Right lung (tissue), 10 donors: ENCODE measurements around the gene SLC9A8. TPM values are rescaled to one million over a fixed set of nuclear protein-coding genes. Genes with fewer than 3 reads are reported as not detected.
A peak's percentile ranks its signal among the peaks of the same experiment; 100 is the strongest.
"Not testable (repeated sequence)": the region's sequence is repeated elsewhere in the genome, so short reads cannot be mapped to it uniquely, and the experiment has no call there.

Source experiments
- DNase-seq, 2 donors: peaks; one replicate each; pipeline ENCODE4 v3.0.0-alpha.2; 2013
- long read RNA-seq, 8 donors: transcript quantifications; one replicate each; lab custom pipeline, GENCODE V29; 2026
- polyA plus RNA-seq, 5 donors: library from polyadenylated mRNA; unstranded; fragments of 120-200 nt; gene quantifications; one replicate each; pipeline versions ENCODE4 v1.2.1 to v1.2.3, GENCODE V29; 2013; ENCODE audit warnings: inconsistent platforms in 1 of 5, low replicate concordance in 1 of 5; ENCODE audit not compliant: insufficient read length in 5 of 5, insufficient read depth in 1 of 5

Gene SLC9A8
- 1 to 10 TPM; 7.4 to 9.2 (median 8.0) TPM for polyA plus RNA-seq
- long read RNA-seq, donor 1, full-length matches to known transcripts: 3 of 3 reads
- long read RNA-seq, donor 1, partial matches to known transcripts: 0 of 3 reads
- long read RNA-seq, donor 1, other reads (novel, unspliced or antisense): 0 of 3 reads
- long read RNA-seq, donor 2, full-length matches to known transcripts: 1 of 1 reads
- long read RNA-seq, donor 2, partial matches to known transcripts: 0 of 1 reads
- long read RNA-seq, donor 2, other reads (novel, unspliced or antisense): 0 of 1 reads
- long read RNA-seq, donor 3: 0 reads
- long read RNA-seq, donor 4, full-length matches to known transcripts: 1 of 1 reads
- long read RNA-seq, donor 4, partial matches to known transcripts: 0 of 1 reads
- long read RNA-seq, donor 4, other reads (novel, unspliced or antisense): 0 of 1 reads
- long read RNA-seq, donor 5, full-length matches to known transcripts: 1 of 1 reads
- long read RNA-seq, donor 5, partial matches to known transcripts: 0 of 1 reads
- long read RNA-seq, donor 5, other reads (novel, unspliced or antisense): 0 of 1 reads
- long read RNA-seq, donor 6: 0 reads
- long read RNA-seq, donor 7, full-length matches to known transcripts: 1 of 1 reads
- long read RNA-seq, donor 7, partial matches to known transcripts: 0 of 1 reads
- long read RNA-seq, donor 7, other reads (novel, unspliced or antisense): 0 of 1 reads
- long read RNA-seq, donor 8: 0 reads

DNA sequence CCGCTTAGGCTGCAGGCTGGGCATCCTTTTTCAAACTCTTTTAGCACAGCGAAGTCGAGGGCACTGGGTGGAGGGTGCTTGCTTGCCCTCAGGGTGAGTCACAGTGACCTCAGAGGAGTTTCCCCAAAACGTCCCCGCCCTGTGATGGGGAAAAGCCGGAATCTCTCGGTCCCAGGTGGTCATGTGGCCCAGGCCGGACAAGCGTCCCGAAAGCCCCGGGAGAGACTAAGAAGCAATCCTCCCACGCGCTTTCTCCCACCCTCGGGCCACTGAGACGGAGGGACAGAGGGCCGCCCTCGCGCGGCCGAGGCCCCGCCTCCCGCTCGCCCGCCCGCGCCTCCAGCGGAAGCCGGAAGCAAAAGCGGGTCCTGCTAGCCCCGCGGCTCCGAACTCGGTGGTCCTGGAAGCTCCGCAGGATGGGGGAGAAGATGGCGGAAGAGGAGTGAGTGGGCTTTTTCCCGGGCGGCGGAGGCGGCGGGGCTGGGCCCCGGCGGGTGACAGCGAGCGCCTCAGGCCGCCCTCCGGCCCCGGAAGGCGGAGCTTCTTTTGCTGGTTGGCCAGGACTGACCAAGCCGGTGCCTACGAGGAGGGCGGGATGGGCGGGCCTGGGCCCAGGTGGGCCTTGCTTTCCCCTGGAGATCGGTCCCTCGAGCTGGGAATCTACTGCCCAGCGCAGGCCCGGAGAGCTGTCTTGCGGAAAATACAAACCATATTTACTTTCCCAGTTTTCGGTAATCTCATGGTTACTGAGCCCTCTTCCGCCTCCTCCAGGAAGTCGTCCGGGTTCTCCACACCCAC lies at the start of gene SLC9A8:
Gene SLC9A8, plus strand, starts transcription at position 322 of the 798 bp plus-strand sequence. Its CDS starts 95 bp downstream, at position 417.
- DNase-seq: peak; percentile 89 to 92

GRCh38 chr20:49762940-49763766 lies 49.5 kb upstream of the SLC9A8 start:
- DNase-seq: no peak

- DNase-seq: no peak
Measured at GRCh38 chr20:49765413-49765736, 47.3 kb upstream of the SLC9A8 start.

DNA sequence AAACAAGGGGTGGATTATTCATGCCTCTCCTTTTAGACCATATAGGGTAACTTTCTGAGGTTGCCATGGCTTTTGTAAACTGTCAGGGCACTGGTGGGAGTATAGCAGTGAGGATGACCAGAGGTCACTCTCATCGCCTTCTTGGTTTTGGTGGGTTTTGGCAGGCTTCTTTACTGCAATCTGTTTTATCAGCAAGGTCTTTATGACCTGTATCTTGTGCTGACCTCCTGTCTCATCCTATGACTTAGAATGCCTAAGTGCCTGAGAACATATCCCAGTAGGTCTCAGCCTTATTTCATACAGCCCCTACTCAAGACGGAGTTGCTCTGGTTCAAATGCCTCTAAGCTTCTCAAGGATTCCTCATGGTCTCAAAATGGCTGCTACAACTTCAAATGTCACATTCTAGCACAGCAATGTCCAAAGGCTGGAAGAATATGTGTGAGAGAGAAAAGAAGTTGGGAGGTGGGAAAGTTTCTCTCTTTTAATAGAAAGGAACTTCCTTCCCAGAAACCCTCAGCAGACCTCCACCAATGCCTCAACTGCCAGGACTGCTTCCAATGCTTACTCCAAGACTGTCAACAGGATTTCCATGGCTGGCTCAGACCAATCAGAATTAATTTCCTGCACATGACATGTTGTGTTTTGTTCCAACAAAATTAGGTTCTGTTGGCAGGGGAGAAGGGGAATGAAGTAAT lies 46.6 kb upstream of the SLC9A8 start:
- no peak for DNase-seq

DNA sequence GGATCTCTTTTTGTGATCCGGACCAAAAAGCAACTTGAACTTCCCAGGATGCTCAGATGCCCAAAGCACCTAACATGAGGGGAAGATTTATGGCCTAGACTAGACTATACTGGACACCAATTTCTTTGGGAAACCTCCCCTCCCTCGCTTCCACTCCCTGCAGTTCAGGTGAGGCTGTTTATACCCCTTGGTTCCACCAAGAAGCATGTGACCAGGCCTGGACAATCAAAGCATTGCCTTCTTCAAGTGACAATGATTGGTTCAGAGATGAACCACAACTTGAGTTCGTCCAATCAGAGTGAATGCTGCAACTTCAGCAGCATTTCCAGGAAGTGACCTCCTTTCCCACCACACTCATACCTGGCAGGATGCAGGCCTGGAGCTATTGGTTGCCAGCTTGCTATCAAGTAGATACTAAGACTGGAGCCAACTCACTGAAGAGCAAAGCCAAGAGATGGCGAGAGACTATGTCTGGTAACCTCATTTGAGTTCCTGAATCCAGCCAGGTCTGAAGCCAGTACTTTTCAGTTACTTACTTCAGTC lies 45.6 kb upstream of the SLC9A8 start:
- no peak for DNase-seq

GRCh38 chr20:49768204-49769047 lies 44.2 kb upstream of the SLC9A8 start:
- DNase-seq: peak; percentile 47 to 48

- no peak for DNase-seq
Measured at GRCh38 chr20:49769048-49769581, 43.5 kb upstream of the SLC9A8 start.

DNA sequence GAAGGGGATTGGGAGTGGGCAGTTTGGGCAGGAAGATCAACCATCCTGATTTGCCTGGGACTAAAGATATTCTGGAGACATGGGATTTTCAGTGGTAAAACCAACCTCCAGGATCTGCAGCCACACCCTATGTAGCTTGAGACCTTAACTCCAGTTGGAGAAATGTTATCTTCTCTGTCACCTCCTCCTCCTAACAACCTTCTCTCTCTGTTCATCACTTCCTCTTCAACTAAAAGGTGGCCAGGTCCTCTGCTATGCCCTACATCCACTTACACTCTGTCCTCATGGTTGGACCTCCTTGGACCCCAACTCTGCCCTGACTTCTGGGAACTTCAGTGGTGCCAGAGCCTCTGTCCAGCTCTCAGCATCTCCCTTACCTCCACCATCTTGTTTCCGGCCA lies 42.0 kb upstream of the SLC9A8 start:
- DNase-seq: no peak

- DNase-seq: not testable (repeated sequence)
Measured at GRCh38 chr20:49774213-49774612, 38.4 kb upstream of the SLC9A8 start.

- DNase-seq: peak in 1 of 2 donors; percentile 23
Measured at GRCh38 chr20:49775229-49775693, 37.4 kb upstream of the SLC9A8 start.

- DNase-seq: no peak
Measured at GRCh38 chr20:49779972-49780371, 32.7 kb upstream of the SLC9A8 start.

DNA sequence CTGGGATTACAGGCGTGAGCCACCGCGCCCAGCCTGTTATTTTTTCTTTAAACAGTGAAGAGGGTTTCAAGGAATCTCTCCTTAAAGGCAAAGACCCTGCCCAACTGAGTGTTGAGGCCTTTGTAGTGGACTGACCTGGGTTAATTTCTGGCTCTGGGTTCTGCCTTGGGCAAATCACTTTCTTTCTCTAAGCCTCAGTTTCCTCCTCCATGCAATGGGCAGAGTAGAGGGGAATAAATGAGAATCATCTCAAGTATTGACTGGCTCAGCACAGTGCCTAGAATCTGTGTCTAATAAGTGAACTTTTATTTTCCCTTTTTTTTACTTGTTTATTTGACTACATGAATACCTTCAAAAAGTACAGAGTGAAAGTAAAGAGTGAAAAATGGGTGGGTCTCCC lies 31.0 kb upstream of the SLC9A8 start:
- DNase-seq: no peak

DNA sequence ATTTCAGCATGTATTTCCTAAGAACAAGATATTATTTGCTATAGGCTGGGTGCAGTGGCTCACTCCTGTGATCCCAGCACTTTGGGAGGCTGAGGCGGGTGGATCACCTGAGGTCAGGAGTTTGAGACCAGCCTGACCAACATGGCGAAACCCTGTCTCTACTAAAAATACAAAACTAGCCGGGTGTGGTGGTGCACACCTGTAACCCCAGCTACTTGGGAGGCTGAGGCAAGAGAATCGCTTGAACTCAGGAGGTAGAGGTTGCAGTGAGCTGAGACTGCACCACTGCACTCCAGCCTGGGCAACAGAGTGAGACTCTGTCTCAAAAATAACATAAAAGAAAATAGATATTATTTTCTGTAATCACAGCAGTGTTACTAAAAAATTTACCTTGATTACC lies 30.2 kb upstream of the SLC9A8 start:
- DNase-seq: not testable (repeated sequence)

DNA sequence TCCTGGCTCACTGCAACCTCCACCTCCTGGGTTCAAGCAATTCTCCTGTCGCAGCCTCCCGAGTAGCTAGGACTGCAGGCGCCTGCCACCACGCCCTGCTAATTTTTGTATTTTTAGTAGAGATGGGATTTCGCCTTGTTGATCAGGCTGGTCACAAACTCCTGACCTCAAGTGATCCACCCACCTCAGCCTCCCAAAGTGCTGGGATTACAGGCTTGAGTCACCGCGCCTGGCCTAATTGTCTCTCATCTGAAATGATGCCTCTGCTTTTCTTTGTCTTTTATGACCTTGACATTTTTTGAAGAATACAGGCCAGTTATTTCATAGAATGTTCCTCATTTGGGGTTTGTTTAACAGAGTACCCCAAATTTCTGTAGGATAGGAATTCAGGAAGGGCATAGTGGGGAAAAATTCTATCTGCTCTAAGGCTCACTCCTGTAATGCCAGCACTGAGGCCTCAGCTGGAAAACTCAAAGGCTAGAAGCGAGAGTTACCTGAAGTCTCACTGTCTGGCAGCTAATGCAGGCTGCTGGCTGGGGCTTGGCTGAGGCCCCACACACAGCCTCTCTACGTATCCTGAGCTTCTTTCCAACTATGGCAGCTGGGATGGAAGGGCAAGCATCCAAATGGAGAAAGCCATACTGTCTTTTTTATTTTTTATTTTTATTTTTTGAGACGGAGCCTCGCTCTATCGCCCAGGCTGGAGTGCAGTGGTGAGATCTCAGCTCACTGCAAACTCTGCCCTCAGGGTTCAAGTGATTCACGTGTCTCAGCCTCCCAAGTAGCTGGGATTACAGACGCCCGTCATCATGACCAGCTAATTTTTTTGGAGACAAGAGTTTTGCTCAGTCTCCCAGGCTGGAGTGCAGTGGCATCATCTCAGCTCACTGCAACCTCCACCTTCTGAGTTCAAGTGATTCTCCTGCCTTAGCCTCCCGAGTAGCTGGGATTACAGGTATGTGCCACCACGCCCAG lies 29.3 kb upstream of the SLC9A8 start:
- not testable (repeated sequence) for DNase-seq

DNA sequence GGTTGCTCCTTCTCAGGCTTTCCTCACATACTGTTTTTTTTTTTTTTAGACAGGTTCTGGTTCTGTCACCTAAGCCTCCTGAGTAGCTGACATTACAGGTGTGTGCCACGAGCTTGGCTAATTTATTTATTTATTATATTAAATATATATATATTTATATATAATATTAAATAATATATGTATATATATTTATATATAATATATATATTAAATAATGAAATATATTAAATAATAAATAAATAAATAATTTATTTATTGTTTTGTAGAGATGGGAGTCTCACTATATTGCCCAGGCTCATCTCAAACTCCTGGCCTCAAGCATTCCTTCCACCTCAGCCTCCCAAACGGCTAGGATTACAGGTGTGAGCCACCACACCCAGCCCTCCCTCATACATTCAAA lies 28.3 kb upstream of the SLC9A8 start:
- no peak for DNase-seq

DNA sequence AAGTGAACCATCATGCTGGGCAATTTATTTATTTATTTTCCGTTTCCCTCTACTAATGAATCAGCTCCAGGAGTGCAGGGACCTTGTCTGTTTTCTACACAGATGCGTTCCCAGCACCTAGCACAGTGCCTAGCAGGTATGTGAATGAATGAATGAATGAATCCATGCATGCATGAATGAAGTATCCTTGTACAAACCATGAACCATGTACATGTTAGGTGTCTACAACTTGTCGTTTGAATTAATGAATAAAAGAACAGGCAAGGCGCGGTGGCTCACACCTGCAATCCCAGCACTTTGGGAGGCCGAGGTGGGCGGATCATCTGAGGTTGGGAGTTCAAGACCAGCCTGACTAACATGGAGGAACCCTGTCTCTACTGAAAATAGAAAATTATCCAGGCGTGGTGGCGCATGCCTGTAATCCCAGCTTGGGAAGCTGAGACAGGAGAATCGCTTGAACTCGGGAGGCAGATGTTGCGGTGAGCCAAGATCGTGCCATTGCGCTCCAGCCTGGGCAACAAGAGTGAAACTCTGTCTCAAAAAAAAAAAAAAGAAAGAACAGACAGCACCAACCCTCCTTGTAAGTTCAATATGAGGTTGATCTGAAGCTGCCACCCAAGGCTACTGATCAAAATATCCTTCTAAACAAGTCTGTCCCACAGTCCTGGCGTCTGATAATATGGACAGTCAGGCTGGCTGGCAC lies 27.3 kb upstream of the SLC9A8 start:
- DNase-seq: no peak

DNA sequence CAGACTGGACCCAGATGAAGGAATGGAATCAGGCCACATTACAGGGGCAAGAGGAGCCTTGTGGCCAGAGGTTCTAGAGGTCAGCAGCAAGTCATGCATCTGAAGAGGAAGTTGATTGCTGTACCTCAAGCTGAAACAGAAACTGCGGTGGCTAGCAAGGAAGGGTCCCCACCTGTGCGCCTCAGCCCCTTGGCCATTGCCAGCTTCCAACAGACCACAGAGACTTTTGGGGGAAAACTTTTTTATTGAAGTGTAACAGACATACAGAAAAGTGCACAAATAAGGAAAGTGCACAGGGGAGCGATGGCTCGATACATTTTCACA lies 26.8 kb upstream of the SLC9A8 start:
- DNase-seq: no peak
